Activated CD4-positive, alpha-beta memory T cell treated with anti-CD3 and anti-CD28 coated beads for 36 hours (primary cell): ENCODE data around the gene USHBP1. TPM values are rescaled to one million over a fixed set of nuclear protein-coding genes. Genes with fewer than 3 reads are reported as not detected.

ENCODE experiments used
- CTCF ChIA-PET: fragments of 350-600 bp; sonication (Branson Sonifier 250); formaldehyde crosslinking; loops from one replicate; lab custom pipeline; 2021; ENCODE audit warnings: antibody characterized with exemption, inconsistent platforms; lab: Charles Lee
- POLR2A ChIA-PET: fragments of 350-600 bp; sonication (Branson Sonifier 250); formaldehyde crosslinking; loops from one replicate; lab custom pipeline; 2021; ENCODE audit warnings: antibody characterized with exemption; lab: Charles Lee
- DNase-seq: peaks from one replicate; pipeline ENCODE4 v3.0.0-alpha.2; 2020
- H3K27ac Mint-ChIP-seq: one replicate; pipeline ENCODE4 v1.8.0; 2021; ENCODE audit warnings: mixed read lengths
- H3K27me3 Mint-ChIP-seq: one replicate; pipeline ENCODE4 v1.8.0; 2021; ENCODE audit warnings: mixed read lengths
- H3K36me3 Mint-ChIP-seq: one replicate; pipeline ENCODE4 v1.8.0; 2021; ENCODE audit warnings: mixed read lengths
- H3K4me1 Mint-ChIP-seq: one replicate; pipeline ENCODE4 v1.8.0; 2021; ENCODE audit warnings: low read depth, mixed read lengths
- H3K4me3 Mint-ChIP-seq: one replicate; pipeline ENCODE4 v1.8.0; 2021; ENCODE audit warnings: mild to moderate bottlenecking, mixed read lengths
- H3K9me3 Mint-ChIP-seq: one replicate; pipeline ENCODE4 v1.8.0; 2021; ENCODE audit warnings: mixed read lengths
- intact Hi-C: fragments of 100-400 bp; cut with micrococcal nuclease; formaldehyde crosslinking; loops from one replicate; pipeline ENCODE4 v1.15.1; 2023
- total RNA-seq, 2 experiments: library from RNA; stranded (reverse); gene quantifications; one replicate each; pipeline ENCODE4 v1.2.3, GENCODE V29; 2021

Gene USHBP1
- total RNA-seq, 2 experiments from 2014 or later, result 0.24 TPM; not detected in 1

DNA sequence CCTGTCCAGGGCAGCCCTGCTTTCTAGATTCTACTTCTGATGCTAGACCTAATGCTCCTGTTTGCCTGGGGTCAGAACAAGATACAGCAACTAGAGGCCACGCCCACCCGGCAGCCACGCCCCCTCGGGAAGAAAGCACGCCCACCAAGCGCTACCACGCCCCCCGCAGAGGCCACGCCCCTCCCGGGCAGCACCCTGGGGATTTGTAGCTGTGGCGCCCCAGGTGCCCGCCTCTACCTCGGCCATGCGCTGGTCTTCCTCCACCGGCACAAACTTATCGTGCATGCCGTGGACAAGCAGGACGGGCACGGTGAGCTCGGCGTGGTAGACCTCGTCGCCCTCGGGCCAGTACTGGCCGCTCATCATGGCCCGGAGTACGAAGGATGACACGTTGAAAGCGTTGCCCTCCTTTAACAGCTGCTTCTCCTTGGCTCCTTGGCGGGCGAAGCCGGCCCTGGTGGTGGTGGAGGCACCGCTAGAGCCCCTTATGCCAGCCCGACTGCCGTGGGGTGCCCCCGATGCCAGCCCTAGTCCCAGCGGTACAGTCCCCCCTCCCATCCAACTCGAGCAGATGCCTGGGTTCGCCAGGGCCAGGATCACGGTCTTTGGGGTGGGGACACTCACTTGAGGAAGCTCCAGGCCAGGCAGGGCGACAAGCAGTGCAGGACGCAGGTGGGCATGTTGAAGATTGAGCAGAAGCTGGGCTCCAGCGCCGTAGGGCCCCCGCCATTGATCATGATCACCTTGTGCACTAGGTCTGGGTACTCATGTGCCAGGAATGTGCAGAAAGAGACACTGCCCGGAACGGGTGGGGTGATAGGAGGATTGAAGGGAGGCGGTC, 29.7 kb upstream of the USHBP1 start:
- peak; percentile 73 for DNase-seq
- POLR2A ChIA-PET, result interaction anchor here (0.6 to 0.9 kb wide), 2 partner anchors 28 to 98 kb away, joined by 3 read pairs; partner anchors contain the start of gene BABAM1
- intact Hi-C loops, result no loop called here
- H3K4me3 Mint-ChIP-seq, result no peak overlapping the region
- H3K36me3 Mint-ChIP-seq, result peaks cover 3% of the 10 kb centered on the region
- peaks cover 4% of the 10 kb centered on the region for H3K9me3 Mint-ChIP-seq
- CTCF ChIA-PET, result interaction anchor here (0.5 to 3.7 kb wide), 4 partner anchors 11 to 106 kb away, joined by 3 to 24 read pairs (median 12); partner anchors contain the start of gene MRPL34
- H3K27ac Mint-ChIP-seq, result no peak overlapping the region
- peaks cover 2% of the 10 kb centered on the region for H3K27me3 Mint-ChIP-seq
- H3K4me1 Mint-ChIP-seq, result peaks cover 9% of the 10 kb centered on the region

DNA sequence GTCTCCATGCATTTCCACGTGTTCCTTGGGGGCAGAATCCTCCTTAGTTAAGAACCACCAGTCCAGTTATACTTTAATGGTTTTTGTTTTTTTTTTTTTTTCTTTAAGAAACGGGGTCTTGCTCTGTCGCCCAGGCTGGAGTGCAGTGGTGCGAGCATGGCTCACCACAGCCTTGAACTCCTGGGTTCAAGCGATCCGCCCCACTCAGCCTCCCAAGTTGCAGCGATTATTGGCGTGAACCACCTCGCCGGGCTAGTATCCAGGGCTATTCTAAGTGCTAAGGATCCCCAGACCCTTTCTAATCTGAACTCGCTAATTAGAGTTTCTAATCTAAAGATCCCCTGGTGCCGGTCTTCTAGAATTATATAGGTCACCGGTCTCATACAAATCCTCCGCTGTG, 29.1 kb upstream of the USHBP1 start:
- Mint-ChIP-seq H3K27ac (no peak overlapping the region), H3K36me3 (peaks cover 3% of the 10 kb centered on the region), H3K4me3 (no peak overlapping the region), H3K27me3 (peaks cover 3% of the 10 kb centered on the region), H3K4me1 (peaks cover 9% of the 10 kb centered on the region), H3K9me3 (peaks cover 4% of the 10 kb centered on the region)
- CTCF ChIA-PET, result interaction anchor here (0.7 to 3.4 kb wide), 9 partner anchors 10 to 199 kb away, joined by 3 to 24 read pairs (median 11); partner anchors contain the start of genes ABHD8, ANKLE1, ANO8 and BABAM1
- POLR2A ChIA-PET, result no interaction called here
- DNase-seq, result no peak
- intact Hi-C loops, result no loop called here

DNA sequence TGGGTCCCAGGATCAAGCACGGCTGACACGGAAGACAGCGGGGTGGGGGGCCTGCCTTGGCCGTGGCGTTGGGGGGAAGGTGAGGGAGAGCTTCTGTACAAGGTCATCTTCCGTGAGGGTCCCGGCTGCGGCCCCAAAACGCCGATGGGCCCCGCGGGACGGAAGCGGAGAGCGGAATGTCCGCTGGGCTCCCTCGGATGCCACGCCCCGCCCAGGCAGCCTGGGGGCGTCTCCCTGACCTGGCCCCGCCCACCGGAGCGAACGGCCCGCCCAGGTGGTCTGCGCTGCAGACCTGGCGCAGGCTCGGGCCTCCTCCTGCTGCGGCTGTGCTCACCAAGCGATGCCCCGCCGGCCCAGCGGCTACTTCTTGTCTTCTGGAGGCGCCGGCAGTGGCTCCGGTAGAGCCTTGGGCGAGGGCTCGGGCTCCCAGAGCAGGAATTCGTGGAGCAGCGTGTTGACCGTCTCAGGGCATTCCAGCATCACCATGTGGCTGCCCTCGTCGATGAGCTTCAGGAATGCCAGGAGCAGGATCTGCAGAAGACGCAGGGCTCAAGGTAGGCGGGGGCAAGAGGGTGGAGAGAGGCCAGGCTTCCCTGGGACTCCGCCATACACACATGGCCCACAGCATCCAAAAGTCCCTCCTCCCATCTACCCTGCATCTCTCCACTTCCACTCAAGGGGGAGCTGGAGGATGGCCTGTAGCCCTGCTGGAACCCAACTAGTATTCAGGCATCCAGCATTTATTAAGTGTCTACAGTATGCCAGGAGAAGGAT, 27.9 kb upstream of the USHBP1 start:
- Mint-ChIP-seq H3K27me3 (peaks cover 3% of the 10 kb centered on the region), H3K4me3 (peak overlapping the region; percentile 86), H3K4me1 (peaks cover 9% of the 10 kb centered on the region), H3K36me3 (no peaks in the 10 kb centered on the region), H3K9me3 (no peaks in the 10 kb centered on the region), H3K27ac (peak overlapping the region; percentile 28)
- DNase-seq, result peak; percentile 86
- intact Hi-C loops, result loop anchor here (1.0 kb wide), 1 partner anchor 94 kb away; no protein-coding TSS in a partner anchor
- CTCF ChIA-PET, result interaction anchor here (0.6 to 3.4 kb wide), 14 partner anchors 10 to 197 kb away, joined by 3 to 24 read pairs (median 4); partner anchors contain the start of genes ABHD8, ANKLE1, ANO8 and BABAM1
- POLR2A ChIA-PET, result interaction anchor here (0.6 to 1.2 kb wide), 3 partner anchors 13 to 58 kb away, joined by 3 to 4 read pairs (median 3); partner anchors contain the start of gene MRPL34

DNA sequence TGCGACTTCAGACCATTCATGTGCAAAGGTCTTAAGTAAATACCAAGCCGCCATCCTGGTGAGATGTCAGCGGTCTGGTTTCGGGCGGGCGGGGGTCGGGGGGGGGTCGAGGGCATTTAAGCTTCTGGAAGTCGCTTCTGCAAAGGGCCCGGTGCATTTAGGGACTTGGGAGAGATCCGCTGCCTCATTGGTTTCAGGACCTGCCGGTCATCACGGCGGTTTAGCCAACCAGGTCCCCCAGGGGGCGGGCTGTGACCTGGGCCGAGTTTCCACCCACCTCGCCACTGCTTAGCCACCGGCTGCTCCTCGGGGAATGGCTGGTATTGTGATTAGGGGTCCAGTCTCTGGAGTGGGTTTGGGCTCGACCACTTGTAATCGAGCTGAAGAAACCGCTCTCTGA, 24.9 kb upstream of the USHBP1 start:
- H3K4me1 Mint-ChIP-seq, result peaks cover 6% of the 10 kb centered on the region
- H3K27me3 Mint-ChIP-seq, result peaks cover 3% of the 10 kb centered on the region
- peak; percentile 75 for DNase-seq
- no peak overlapping the region for H3K4me3 Mint-ChIP-seq
- H3K27ac Mint-ChIP-seq, result no peak overlapping the region
- CTCF ChIA-PET, result interaction anchor here (1.6 kb wide), 1 partner anchor 16 kb away, joined by 7 read pairs; the partner anchor contains the start of gene MRPL34
- H3K9me3 Mint-ChIP-seq, result no peaks in the 10 kb centered on the region
- peaks cover 3% of the 10 kb centered on the region for H3K36me3 Mint-ChIP-seq
- POLR2A ChIA-PET, result no interaction called here
- intact Hi-C loops, result no loop called here

DNA sequence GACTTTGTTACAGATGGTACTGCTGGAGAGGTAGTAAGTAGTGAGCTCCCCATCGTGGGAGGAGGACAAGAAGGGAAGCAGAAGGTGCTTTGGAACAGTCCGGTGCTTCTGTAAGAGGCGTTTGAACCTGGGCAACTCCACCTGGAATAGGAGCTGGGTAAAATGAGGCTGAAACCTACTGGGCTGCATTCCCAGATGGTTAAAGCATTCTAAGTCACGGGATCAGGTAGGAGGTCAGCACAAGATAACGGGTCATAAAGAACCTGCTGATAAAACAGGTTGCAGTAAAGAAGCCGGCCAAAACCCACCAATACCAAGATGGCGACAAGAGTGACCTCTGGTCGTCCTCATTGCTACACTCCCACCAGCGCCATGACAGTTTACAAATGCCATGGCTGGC, 22.2 kb upstream of the USHBP1 start:
- peaks cover 4% of the 10 kb centered on the region for H3K4me1 Mint-ChIP-seq
- no peak overlapping the region for H3K4me3 Mint-ChIP-seq
- intact Hi-C loops, result no loop called here
- H3K27ac Mint-ChIP-seq, result no peak overlapping the region
- H3K9me3 Mint-ChIP-seq, result no peaks in the 10 kb centered on the region
- H3K27me3 Mint-ChIP-seq, result peaks cover 3% of the 10 kb centered on the region
- ChIA-PET CTCF (interaction anchor here (0.6 kb wide), 1 partner anchor 26 kb away, joined by 3 read pairs; no protein-coding TSS in a partner anchor), POLR2A (no interaction called here)
- H3K36me3 Mint-ChIP-seq, result peaks cover 3% of the 10 kb centered on the region
- DNase-seq, result no peak

DNA sequence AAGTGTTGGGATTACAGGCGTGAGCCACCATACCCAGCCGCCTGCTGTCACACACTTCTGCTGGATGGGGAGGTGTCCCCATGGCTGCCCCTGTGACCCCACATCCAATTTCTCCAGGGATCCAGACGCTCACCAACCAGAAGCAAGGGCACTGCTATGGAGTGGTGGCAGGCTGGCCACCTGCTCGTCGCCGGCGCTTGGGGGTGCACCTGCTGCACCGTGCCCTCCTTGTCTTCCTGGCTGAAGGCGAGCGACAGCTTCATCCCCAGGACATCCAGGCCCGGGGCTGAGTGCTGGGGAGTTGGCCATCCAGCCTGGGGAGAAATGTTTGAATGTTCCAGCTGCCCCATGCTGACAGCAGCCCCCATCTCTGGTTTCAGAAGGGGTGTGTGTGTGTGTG, 21.7 kb upstream of the USHBP1 start:
- POLR2A ChIA-PET, result no interaction called here
- no peaks in the 10 kb centered on the region for H3K9me3 Mint-ChIP-seq

DNA sequence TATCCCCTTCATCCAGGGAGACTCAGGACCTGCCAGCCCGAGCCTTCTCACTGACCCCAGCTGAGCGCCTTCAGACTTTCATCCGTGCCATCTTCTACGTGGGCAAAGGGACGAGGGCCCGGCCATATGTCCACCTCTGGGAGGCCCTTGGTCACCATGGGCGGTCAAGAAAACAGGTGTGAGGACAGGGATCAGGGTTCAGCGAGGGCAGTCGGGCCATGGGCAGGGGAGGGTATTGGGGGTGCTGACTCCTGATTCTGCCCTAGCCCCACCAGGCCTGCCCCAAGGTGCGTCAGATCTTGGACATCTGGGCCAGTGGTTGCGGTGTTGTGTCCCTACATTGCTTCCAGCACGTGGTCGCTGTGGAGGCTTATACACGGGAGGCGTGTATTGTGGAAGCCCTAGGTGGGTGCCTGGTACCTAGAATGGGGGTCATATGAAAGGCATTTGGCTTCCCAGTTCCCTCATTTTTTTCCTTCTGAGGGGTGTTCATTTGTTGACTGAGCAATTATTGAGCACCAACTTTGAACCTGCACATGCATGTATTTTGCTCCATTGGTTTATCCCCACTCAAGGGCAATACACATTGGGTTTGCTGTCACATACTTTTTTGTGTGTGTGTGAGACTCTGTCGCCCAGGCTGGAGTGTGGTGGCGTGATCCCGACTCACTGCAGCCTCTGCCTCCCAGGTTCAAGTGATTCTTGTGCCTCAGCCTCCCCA, 21.0 kb upstream of the USHBP1 start:
- H3K27ac Mint-ChIP-seq, result no peak overlapping the region
- H3K27me3 Mint-ChIP-seq, result peaks cover 3% of the 10 kb centered on the region
- H3K36me3 Mint-ChIP-seq, result peaks cover 3% of the 10 kb centered on the region
- peaks cover 3% of the 10 kb centered on the region for H3K4me1 Mint-ChIP-seq
- ChIA-PET POLR2A (no interaction called here), CTCF (interaction anchor here (1.0 to 1.5 kb wide), 2 partner anchors 216 to 513 kb away, joined by 3 read pairs; no protein-coding TSS in a partner anchor)
- no peak overlapping the region for H3K4me3 Mint-ChIP-seq
- DNase-seq, result no peak
- intact Hi-C loops, result no loop called here
- H3K9me3 Mint-ChIP-seq, result no peaks in the 10 kb centered on the region

More for the DNA sequence above, 21.7 kb upstream of the USHBP1 start:
- intact Hi-C loops, result no loop called here
- H3K27ac Mint-ChIP-seq, result no peak overlapping the region
- H3K4me3 Mint-ChIP-seq, result no peak overlapping the region
- DNase-seq, result no peak
- CTCF ChIA-PET, result no interaction called here
- H3K4me1 Mint-ChIP-seq, result peaks cover 3% of the 10 kb centered on the region
- H3K27me3 Mint-ChIP-seq, result peaks cover 3% of the 10 kb centered on the region
- H3K36me3 Mint-ChIP-seq, result peaks cover 3% of the 10 kb centered on the region

DNA sequence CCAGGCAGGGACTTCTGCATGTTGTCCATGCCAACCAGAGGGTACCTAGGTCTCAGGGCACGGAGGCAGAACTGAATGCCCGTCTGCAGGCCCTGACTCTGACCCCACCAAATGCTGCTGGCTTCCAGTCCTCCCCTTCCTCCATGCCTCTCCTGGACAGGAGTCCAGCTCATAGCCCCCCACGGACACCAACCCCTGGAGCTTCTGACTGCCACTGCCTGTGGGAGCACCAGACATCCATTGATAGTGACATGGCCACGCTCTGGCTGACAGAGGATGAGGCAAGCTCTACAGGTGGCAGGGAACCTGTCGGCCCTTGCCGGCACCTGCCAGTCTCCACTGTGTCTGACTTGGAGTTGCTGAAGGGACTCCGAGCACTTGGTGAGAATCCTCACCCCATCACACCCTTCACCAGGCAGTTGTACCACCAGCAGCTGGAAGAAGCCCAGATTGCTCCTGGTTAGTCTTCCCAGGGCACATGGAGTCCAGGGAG, 19.0 kb upstream of the USHBP1 start:
- H3K9me3 Mint-ChIP-seq, result no peaks in the 10 kb centered on the region
- peaks cover 3% of the 10 kb centered on the region for H3K4me1 Mint-ChIP-seq
- H3K27ac Mint-ChIP-seq, result no peak overlapping the region
- ChIA-PET CTCF (interaction anchor here (0.9 to 5.4 kb wide), 10 partner anchors 9 to 511 kb away, joined by 3 to 85 read pairs (median 4); partner anchors contain the start of genes ABHD8 and BABAM1), POLR2A (interaction anchor here (1.4 kb wide), 1 partner anchor 57 kb away, joined by 5 read pairs; the partner anchor contains the start of gene OCEL1)
- peaks cover 3% of the 10 kb centered on the region for H3K36me3 Mint-ChIP-seq
- H3K4me3 Mint-ChIP-seq, result no peak overlapping the region
- intact Hi-C loops, result loop anchor here (2.0 to 5.0 kb wide), 2 partner anchors 217 to 511 kb away; no protein-coding TSS in a partner anchor
- no peak for DNase-seq
- H3K27me3 Mint-ChIP-seq, result no peaks in the 10 kb centered on the region

DNA sequence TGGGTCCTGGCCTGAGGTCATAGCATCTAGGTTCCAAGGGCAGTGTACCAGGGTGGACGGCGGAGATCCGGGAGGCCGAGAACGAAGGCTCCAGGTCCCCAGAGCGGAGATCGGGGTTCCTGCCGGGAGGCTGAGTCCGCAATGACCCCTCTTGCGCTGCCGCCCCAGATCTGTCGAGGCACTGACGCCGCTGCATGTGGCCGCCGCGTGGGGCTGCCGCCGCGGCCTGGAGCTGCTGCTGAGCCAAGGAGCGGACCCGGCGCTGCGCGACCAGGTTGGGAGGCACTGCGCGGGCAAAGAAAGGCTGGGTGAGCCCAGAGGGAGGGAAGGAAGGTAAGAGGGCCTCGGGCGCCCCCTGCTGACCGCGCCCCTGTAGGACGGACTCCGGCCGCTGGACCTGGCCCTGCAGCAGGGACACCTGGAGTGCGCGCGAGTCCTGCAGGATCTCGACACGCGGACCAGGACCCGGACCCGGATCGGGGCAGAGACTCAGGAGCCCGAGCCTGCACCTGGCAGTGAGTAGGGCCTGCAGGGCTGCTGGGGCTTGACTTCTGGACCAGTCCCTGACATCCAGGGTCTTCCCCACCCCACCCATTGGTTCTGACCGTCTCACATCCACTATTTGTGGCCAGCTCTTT, 18.1 kb upstream of the USHBP1 start:
- peaks cover 3% of the 10 kb centered on the region for H3K4me1 Mint-ChIP-seq
- H3K27ac Mint-ChIP-seq, result no peak overlapping the region
- ChIA-PET POLR2A (interaction anchor here (0.6 to 3.6 kb wide), 4 partner anchors 15 to 57 kb away, joined by 3 to 13 read pairs (median 4); partner anchors contain the start of genes BABAM1 and OCEL1), CTCF (interaction anchor here (0.6 to 5.4 kb wide), 17 partner anchors 10 to 510 kb away, joined by 3 to 85 read pairs (median 5); partner anchors contain the start of genes BABAM1, DDA1, MRPL34 and USHBP1)
- intact Hi-C loops, result loop anchor here (1.0 to 5.0 kb wide), 4 partner anchors 21 to 510 kb away; no protein-coding TSS in a partner anchor
- H3K36me3 Mint-ChIP-seq, result peaks cover 4% of the 10 kb centered on the region
- peak overlapping the region; percentile 87 for H3K4me3 Mint-ChIP-seq
- no peaks in the 10 kb centered on the region for H3K9me3 Mint-ChIP-seq
- DNase-seq, result peak; percentile 88
- H3K27me3 Mint-ChIP-seq, result no peaks in the 10 kb centered on the region
